HL-60 (cell line): Measurements from ENCODE around the gene CDH23.

Experiments used
- DNase-seq, 2 experiments: peaks; one replicate each; pipeline ENCODE4 v3.0.0-alpha.2; 2010 to 2020; ENCODE audit warnings: low read depth in 1 of 2, low spot score in 1 of 2
- H3K27ac ChIP-seq: fragments of 250-450 bp; sonication (Bioruptor Pico); replicated peaks from 2 replicates; pipeline ENCODE4 v1.5.1; 2020; ENCODE audit warnings: mild to moderate bottlenecking, moderate library complexity
- H3K27me3 ChIP-seq: fragments of 250-450 bp; sonication (Bioruptor Pico); 2 replicates; pipeline ENCODE4 v1.5.1; 2021; ENCODE audit warnings: mild to moderate bottlenecking, moderate library complexity; ENCODE audit not compliant: insufficient read depth, poor library complexity, severe bottlenecking
- H3K4me3 ChIP-seq: replicated peaks from 2 replicates; pipeline ENCODE4 v1.5.1; 2011; ENCODE audit warnings: mild to moderate bottlenecking, control low read depth, low read length; ENCODE audit not compliant: insufficient read depth
- CTCF ChIP-seq: IDR thresholded peaks from one replicate; pipeline ENCODE4 v1.5.1; 2011; ENCODE audit warnings: low read length, control low read depth, inconsistent platforms; ENCODE audit not compliant: insufficient read depth
- GABPA ChIP-seq: IDR thresholded peaks from 2 replicates; pipeline ENCODE4 v1.6.1; 2012; ENCODE audit warnings: low read depth
- POLR2AphosphoS5 ChIP-seq: IDR thresholded peaks from 2 replicates; pipeline ENCODE4 v1.6.1; 2012; ENCODE audit warnings: low read depth
- REST ChIP-seq: IDR thresholded peaks from 2 replicates; pipeline ENCODE4 v1.6.1; 2012; ENCODE audit warnings: low read depth; ENCODE audit not compliant: insufficient replicate concordance
- SPI1 ChIP-seq: IDR thresholded peaks from 2 replicates; pipeline ENCODE4 v1.6.1; 2012; ENCODE audit warnings: low read depth, mild to moderate bottlenecking, borderline replicate concordance

Gene CDH23

DNA sequence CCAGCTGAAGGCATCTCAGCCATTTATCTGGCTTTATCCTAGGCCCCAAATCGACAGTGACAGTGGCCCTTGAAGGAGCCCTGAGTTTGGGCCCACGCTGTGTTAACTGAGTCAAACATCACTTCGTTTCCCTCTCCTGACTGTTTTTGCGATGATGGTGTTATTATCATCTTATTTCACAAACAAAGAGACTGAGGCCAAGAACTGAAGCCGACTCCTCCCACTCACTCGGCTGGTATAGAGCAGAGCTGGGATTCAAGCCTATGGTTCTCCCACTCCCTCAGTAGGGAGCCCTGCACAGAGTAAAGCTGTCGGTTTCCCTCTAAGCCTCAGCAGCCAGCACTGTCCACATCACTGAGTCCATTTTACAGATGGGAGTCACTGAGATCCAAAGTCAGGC, 141.0 kb downstream of the CDH23 start:
- TF ChIP-seq CTCF (no peak), GABPA (no peak), REST (no peak), SPI1 (no peak), POLR2AphosphoS5 (no peak)
- Histone ChIP-seq H3K27ac (no peak overlapping the region), H3K4me3 (no peak overlapping the region), H3K27me3 (no peaks in the 10 kb centered on the region)
- DNase-seq, result no peak

- Histone ChIP-seq H3K27ac (no peak overlapping the region), H3K4me3 (no peak overlapping the region), H3K27me3 (no peaks in the 10 kb centered on the region)
- DNase-seq, result no peak
- TF ChIP-seq GABPA (no peak), SPI1 (no peak), POLR2AphosphoS5 (no peak), CTCF (no peak), REST (no peak)
These were observed 142.0 kb downstream of the CDH23 start for GRCh38 chr10:71538608-71539260.

GRCh38 chr10:71539442-71540118, 142.9 kb downstream of the CDH23 start:
- no peaks in the 10 kb centered on the region for H3K27me3 ChIP-seq
- no peak for TF ChIP-seq POLR2AphosphoS5
- TF ChIP-seq CTCF, result no peak
- no peak for TF ChIP-seq REST
- TF ChIP-seq GABPA, result no peak
- TF ChIP-seq SPI1, result no peak
- H3K27ac ChIP-seq, result no peak overlapping the region
- DNase-seq, result no peak
- no peak overlapping the region for H3K4me3 ChIP-seq
